Stimulated activated CD8-positive, alpha-beta memory T cell treated with anti-CD3 and anti-CD28 coated beads, Interleukin-7, amount 100 ng/mL, for 24 hours (primary cell): ENCODE data around the gene CACNB3.
"Not testable (repeated sequence)": the region's sequence is repeated elsewhere in the genome, so short reads cannot be mapped to it uniquely, and the experiment has no call there.

Experiments used
- DNase-seq: peaks from one replicate; pipeline ENCODE4 v3.0.0-alpha.2; 2020; ENCODE audit warnings: low read depth

The CACNB3 gene

DNA sequence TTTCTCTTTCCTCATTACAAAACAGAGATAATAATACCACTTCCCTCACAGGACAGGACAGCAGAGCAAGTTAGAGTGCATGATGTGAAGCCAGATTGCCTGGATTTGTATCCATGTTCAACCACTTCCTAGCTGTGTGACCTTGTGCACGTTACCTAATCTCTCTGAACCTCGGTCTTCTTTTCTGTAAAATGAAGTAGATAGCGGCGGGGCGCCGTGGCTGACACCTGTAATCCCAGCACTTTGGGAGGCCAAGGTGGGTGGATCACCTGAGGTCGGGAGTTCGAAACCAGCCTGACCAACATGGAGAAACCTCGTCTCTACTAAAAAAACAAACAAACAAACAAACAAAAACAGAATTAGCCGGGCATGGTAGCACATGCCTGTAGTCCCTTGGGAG is 36.6 kb downstream of the CACNB3 start:
- DNase-seq, result not testable (repeated sequence)

GRCh38 chr12:48856379-48856778 is 38.1 kb downstream of the CACNB3 start:
- no peak for DNase-seq

GRCh38 chr12:48857278-48857994 is 39.1 kb downstream of the CACNB3 start:
- no peak for DNase-seq

DNA sequence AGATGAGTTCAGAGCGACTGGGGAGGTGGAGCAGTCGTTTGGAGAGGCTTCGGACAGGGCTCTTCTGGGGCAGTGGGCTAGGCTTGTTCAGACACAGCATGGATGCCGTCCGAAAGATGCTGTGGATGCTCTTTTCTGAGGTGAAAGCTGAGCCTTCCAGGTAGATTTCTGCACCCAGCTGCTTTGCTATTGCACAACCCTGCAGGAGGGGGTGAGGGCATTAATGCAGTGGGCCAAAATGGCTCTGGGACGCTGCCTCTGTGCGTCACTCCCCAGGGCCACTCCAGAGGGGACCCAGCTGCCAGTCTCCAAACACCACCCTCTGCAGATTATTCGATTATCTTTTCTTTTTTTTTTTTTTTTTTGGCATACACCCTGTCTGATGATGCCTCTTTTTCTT is 39.7 kb downstream of the CACNB3 start:
- no peak for DNase-seq

GRCh38 chr12:48859607-48860006 is 41.3 kb downstream of the CACNB3 start:
- no peak for DNase-seq

DNA sequence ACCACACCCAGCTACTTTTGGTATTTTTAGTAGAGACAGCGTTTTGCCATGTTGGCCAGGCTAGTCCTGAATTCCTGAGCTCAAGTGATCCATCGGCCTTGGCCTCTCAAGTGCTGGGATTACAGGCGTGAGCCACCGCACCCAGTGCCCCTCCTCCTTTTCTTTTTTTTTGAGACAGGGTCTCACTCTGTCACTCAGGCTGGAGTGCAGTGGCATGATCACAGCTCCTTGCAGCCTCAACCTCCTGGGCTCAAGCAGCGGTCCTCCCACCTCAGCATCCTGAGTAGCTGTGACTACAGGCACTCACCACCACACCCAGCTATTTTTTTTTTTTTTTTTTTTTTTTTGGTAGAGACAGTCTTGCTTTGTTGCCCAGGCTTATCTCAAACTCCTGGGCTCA is 41.9 kb downstream of the CACNB3 start:
- not testable (repeated sequence) for DNase-seq

- no peak for DNase-seq
Measured at GRCh38 chr12:48861111-48861510, 42.8 kb downstream of the CACNB3 start.

- no peak for DNase-seq
Measured at GRCh38 chr12:48862760-48863159, 44.5 kb downstream of the CACNB3 start.

DNA sequence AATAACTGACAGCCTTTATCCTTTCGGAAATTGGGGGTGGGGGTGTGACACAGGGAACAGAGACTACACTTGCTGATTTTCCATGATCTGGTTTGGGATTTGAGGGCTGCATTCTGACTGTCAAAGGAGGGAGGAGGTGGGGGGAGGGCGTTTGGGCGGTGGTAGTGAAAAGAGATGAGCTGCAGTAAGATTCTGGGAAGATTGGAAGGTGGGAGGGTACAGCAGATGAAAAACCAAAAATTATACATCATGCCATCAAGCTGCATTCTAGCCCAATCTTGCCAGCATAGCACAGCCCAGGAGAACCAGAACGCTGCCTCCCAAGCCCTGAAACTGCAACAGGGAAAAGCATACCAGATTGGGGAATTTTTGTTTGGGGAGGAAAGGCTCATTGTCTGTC is 45.0 kb downstream of the CACNB3 start:
- no peak for DNase-seq

DNA sequence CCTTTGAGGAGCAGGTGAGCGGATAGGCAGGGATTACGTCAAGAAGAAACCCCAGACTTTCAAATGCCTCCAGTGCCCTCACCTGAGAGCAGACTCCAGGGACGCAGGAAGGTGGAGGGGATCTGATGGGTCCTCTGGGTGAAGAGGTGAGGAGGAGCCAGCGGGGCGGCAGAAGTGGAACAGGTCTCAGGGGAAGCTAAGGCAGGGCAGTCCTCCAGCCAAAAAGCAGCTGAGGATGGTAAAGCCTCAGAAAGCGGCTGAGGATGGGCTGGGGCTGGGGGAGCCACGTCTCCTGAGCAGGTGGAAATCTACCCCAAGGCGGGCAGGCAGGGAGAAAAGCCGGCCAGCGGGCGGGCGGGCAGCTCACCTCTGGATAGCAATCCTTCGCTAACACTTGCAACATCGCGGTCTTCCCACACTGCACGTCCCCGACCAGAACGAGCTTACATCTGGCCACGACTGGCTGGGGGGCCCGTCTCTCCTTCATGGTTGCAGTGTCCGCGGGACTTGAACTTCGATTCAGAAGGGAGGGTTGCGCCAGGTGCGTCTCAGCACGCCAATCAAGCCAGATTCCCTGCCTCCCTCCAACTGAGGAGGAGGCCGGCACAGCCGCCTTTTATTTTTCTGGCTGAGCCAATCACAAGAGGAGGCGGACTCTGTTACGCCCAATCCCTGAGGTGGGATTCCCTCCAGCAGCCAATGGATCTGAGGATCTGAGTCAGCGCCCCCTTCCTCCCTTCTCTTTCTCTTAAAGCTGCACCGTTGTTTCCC is 47.2 kb downstream of the CACNB3 start, which contains the start of gene RND1:
Gene RND1 (minus strand): TSS at position 590 of the 771 bp plus-strand sequence. CDS start 103 bp downstream, at position 487.
- DNase-seq, result peak; percentile 64

GRCh38 chr12:48866052-48866711 is 47.9 kb downstream of the CACNB3 start:
- DNase-seq, result no peak

- no peak for DNase-seq
Measured at GRCh38 chr12:48868451-48868850, 50.2 kb downstream of the CACNB3 start.

DNA sequence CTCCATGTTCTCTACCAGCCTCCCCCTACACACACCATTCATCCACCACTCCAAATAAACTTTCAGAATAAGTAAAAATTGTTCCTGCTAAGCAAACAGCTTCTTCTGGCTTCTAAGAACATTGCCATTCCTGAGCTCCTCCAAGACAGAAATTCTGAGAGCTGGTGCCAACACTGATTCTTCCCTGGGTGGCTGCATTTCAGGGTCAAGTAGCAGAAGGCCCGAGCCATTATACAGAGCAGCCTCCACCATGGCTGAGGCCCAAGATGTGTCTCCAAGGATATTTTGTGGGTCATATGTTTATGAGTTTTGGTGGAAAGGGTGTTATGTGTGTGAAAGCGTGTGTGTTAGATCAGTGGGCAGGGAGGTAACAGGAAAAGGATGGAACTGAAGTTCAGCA is 50.9 kb downstream of the CACNB3 start:
- no peak for DNase-seq

DNA sequence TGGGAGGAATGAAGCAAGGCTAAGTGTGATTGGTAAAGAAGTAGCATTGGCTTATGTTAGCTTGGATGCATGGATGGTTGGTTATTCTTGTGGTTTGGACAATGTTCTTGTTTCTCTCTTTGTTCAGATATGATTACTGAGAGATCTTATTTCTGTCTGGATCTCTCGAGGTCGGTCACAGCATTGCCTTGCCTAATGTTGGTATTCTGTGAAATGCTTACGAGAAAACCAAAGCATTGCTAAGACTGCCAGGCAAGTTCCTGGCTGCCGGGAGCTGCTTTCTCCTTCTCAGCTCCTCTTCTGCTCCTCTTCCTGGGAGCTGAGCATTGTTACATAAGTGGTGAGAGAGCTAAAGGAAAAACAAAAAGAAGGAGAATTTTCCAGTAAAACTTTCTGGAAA is 54.8 kb downstream of the CACNB3 start:
- DNase-seq, result no peak

DNA sequence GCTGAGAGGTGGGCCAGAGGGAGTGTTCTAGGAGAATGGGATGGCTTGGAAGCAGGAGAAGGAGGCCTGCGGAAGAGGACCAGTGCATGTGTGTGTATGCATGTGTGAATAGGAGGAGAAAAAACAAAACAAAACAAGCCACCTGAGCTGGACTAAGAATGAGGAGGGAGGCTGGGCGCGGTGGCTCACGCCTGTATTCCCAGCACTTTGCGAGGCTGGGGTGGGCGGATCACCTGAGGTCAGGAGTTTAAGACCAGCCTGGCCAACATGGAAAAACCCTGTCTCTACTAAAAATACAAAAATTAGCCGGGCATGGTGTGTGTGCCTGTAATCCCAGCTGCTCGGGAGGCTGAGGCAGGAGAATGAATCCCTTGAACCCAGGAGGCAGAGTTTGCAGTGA is 55.2 kb downstream of the CACNB3 start:
- DNase-seq, result not testable (repeated sequence)

GRCh38 chr12:48875944-48876515 is 57.7 kb downstream of the CACNB3 start:
- DNase-seq, result no peak
